IMR-90 (cell line): ENCODE measurements around the gene WDR53. TPM values are rescaled to one million over a fixed set of nuclear protein-coding genes. Genes with fewer than 3 reads are reported as not detected.

Experiments
- ATAC-seq: fragments of 200-7000 bp; cut with Tn5 transposase; 2 replicates; pipeline ENCODE4 v1.9.1; 2020; ENCODE audit warnings: low read depth, mild to moderate bottlenecking, moderate library complexity
- BruUV-seq: library from RNA; stranded (reverse); fragments of 400-500 nt; replicated peaks from 2 replicates; lab custom pipeline; 2021; lab: Mats Ljungman, UMichigan
- CTCF ChIA-PET: fragments of 300-600 bp; formaldehyde crosslinking; extraction: SDS; loops from one replicate; lab custom pipeline; 2021; ENCODE audit warnings: antibody characterized with exemption; lab: Yijun Ruan, JAX
- POLR2A ChIA-PET: fragments of 300-600 bp; sonication (Branson Sonifier 250); formaldehyde crosslinking; loops from one replicate; lab custom pipeline; 2022; ENCODE audit warnings: antibody characterized with exemption; ENCODE audit not compliant: unreplicated experiment; lab: Charles Lee
- DNase-seq: peaks from one replicate; pipeline ENCODE4 v3.0.0; 2013
- H2AFZ ChIP-seq: replicated peaks from 2 replicates; pipeline ENCODE3; 2013; ENCODE audit warnings: low read length, mild to moderate bottlenecking; ENCODE audit not compliant: poor library complexity
- H2AK5ac ChIP-seq: 2 replicates; pipeline ENCODE4 v1.6.1; 2013; ENCODE audit warnings: low read depth, low read length, inconsistent platforms
- H2AK9ac ChIP-seq: replicated peaks from 2 replicates; pipeline ENCODE3; 2013; ENCODE audit warnings: mild to moderate bottlenecking, low read depth, low read length, moderate library complexity; ENCODE audit not compliant: poor library complexity
- H2BK120ac ChIP-seq: 2 replicates; pipeline ENCODE4 v1.6.1; 2013; ENCODE audit warnings: low read depth, low read length, inconsistent platforms
- H2BK15ac ChIP-seq: 3 replicates; pipeline ENCODE4 v1.6.1; 2013; ENCODE audit warnings: low read depth, low read length, inconsistent platforms
- H2BK20ac ChIP-seq: 2 replicates; pipeline ENCODE4 v1.6.1; 2013; ENCODE audit warnings: low read depth, mild to moderate bottlenecking, inconsistent platforms, low read length, moderate library complexity
- H2BK5ac ChIP-seq: 2 replicates; pipeline ENCODE4 v1.6.1; 2013; ENCODE audit warnings: mild to moderate bottlenecking, low read depth, low read length, inconsistent platforms; ENCODE audit not compliant: poor library complexity, severe bottlenecking
- H3K14ac ChIP-seq: replicated peaks from 2 replicates; pipeline ENCODE4 v1.6.1; 2013; ENCODE audit warnings: low read depth, low read length, inconsistent platforms
- H3K18ac ChIP-seq: 2 replicates; pipeline ENCODE4 v1.6.1; 2013; ENCODE audit warnings: low read depth, low read length, control low read depth
- H3K23ac ChIP-seq: 2 replicates; pipeline ENCODE4 v1.6.1; 2013; ENCODE audit warnings: low read depth, low read length, inconsistent platforms
- H3K27ac ChIP-seq: 2 replicates; pipeline ENCODE4 v1.5.1; 2013; ENCODE audit warnings: mild to moderate bottlenecking, control low read depth, low read length; ENCODE audit not compliant: insufficient read depth
- H3K27me3 ChIP-seq: 2 replicates; pipeline ENCODE4 v1.6.1; 2013; ENCODE audit warnings: low read length; ENCODE audit not compliant: control insufficient read depth, insufficient read depth
- H3K36me3 ChIP-seq: 2 replicates; pipeline ENCODE4 v1.6.1; 2013; ENCODE audit warnings: low read length, mixed read lengths; ENCODE audit not compliant: control insufficient read depth, insufficient read depth
- H3K4ac ChIP-seq: 2 replicates; pipeline ENCODE4 v1.6.1; 2013; ENCODE audit warnings: low read depth, low read length, inconsistent platforms
- H3K4me1 ChIP-seq: 2 replicates; pipeline ENCODE4 v1.6.1; 2013; ENCODE audit warnings: low read length, mixed read lengths; ENCODE audit not compliant: control insufficient read depth, insufficient read depth
- H3K4me2 ChIP-seq: 2 replicates; pipeline ENCODE4 v1.6.1; 2013; ENCODE audit warnings: low read depth, mild to moderate bottlenecking, control low read depth, low read length, moderate library complexity
- H3K4me3 ChIP-seq: 2 replicates; pipeline ENCODE4 v1.5.1; 2013; ENCODE audit warnings: low read depth, mild to moderate bottlenecking, control low read depth, low read length, moderate library complexity; ENCODE audit not compliant: insufficient read depth
- H3K56ac ChIP-seq: 2 replicates; pipeline ENCODE4 v1.6.1; 2013; ENCODE audit warnings: low read length, inconsistent platforms; ENCODE audit not compliant: insufficient read depth; ENCODE audit errors: extremely low read depth
- H3K79me1 ChIP-seq, 2 experiments: 2 replicates each; pipeline ENCODE4 v1.6.1; 2013; ENCODE audit warnings: low read length in 2 of 2, inconsistent platforms in 1 of 2, low read depth in 1 of 2
- H3K9ac ChIP-seq: 2 replicates; pipeline ENCODE4 v1.6.1; 2013; ENCODE audit warnings: low read depth, low read length, control low read depth
- H3K9me1 ChIP-seq: 2 replicates; pipeline ENCODE4 v1.6.1; 2013; ENCODE audit warnings: low read length, inconsistent platforms; ENCODE audit not compliant: insufficient read depth
- H3K9me3 ChIP-seq: 2 replicates; pipeline ENCODE4 v1.6.1; 2013; ENCODE audit warnings: low read length; ENCODE audit not compliant: control insufficient read depth, insufficient read depth
- H4K20me1 ChIP-seq: 2 replicates; pipeline ENCODE4 v1.6.1; 2013; ENCODE audit warnings: low read length, inconsistent platforms; ENCODE audit not compliant: insufficient read depth
- H4K5ac ChIP-seq: 2 replicates; pipeline ENCODE4 v1.6.1; 2013; ENCODE audit warnings: mild to moderate bottlenecking, low read depth, low read length, control low read depth
- H4K8ac ChIP-seq, 2 experiments: 2 replicates each; pipeline ENCODE4 v1.6.1; 2013; ENCODE audit warnings: low read depth in 2 of 2, low read length in 2 of 2, control low read depth in 1 of 2, inconsistent platforms in 1 of 2
- H4K91ac ChIP-seq: 2 replicates; pipeline ENCODE4 v1.6.1; 2013; ENCODE audit warnings: low read depth, low read length, inconsistent platforms; ENCODE audit not compliant: insufficient read depth
- BHLHE40 ChIP-seq: fragments of 150-350 bp; IDR thresholded peaks from 2 replicates; pipeline ENCODE4 v1.6.1; 2016; ENCODE audit warnings: mild to moderate bottlenecking, low read depth, low read length
- CEBPB ChIP-seq: IDR thresholded peaks from 2 replicates; pipeline ENCODE4 v1.6.1; 2012; ENCODE audit warnings: low read depth, low read length, improper control_type of control experiment
- CHD1 ChIP-seq: IDR thresholded peaks from 2 replicates; pipeline ENCODE4 v1.6.1; 2012; ENCODE audit warnings: low read depth, low read length, improper control_type of control experiment
- FOS ChIP-seq: fragments of 150-350 bp; IDR thresholded peaks from 2 replicates; pipeline ENCODE4 v1.6.1; 2016; ENCODE audit warnings: low read depth, low read length
- MAFK ChIP-seq: IDR thresholded peaks from 2 replicates; pipeline ENCODE4 v1.6.1; 2012; ENCODE audit warnings: low read depth, low read length, improper control_type of control experiment
- MAZ ChIP-seq: IDR thresholded peaks from 2 replicates; pipeline ENCODE4 v1.6.1; 2012; ENCODE audit warnings: low read depth, mild to moderate bottlenecking, low read length, improper control_type of control experiment, moderate library complexity, borderline replicate concordance
- MXI1 ChIP-seq: IDR thresholded peaks from 2 replicates; pipeline ENCODE4 v1.6.1; 2012; ENCODE audit warnings: low read depth, mild to moderate bottlenecking, low read length, moderate library complexity, borderline replicate concordance
- NFE2L2 ChIP-seq: fragments of 150-350 bp; IDR thresholded peaks from 2 replicates; pipeline ENCODE4 v1.6.1; 2016; ENCODE audit warnings: low read depth, mild to moderate bottlenecking, low read length
- POLR2A ChIP-seq: IDR thresholded peaks from 2 replicates; pipeline ENCODE4 v1.6.1; 2012; ENCODE audit warnings: mild to moderate bottlenecking, low read depth, low read length
- RCOR1 ChIP-seq: IDR thresholded peaks from 2 replicates; pipeline ENCODE4 v1.6.1; 2012; ENCODE audit warnings: mild to moderate bottlenecking, low read length, improper control_type of control experiment; ENCODE audit not compliant: insufficient replicate concordance
- RFX5 ChIP-seq: IDR thresholded peaks from 2 replicates; pipeline ENCODE4 v1.8.0; 2012; ENCODE audit warnings: low read depth, mild to moderate bottlenecking, low read length, moderate library complexity
- SMC3 ChIP-seq: fragments of 150-350 bp; IDR thresholded peaks from 2 replicates; pipeline ENCODE4 v1.6.1; 2016; ENCODE audit warnings: low read depth, mild to moderate bottlenecking, antibody characterized with exemption, low read length, moderate library complexity
- WGBS, 2 experiments: methylation state at CpG; one replicate each; pipeline versions ENCODE4 v1.1.5 to v1.1.7; 2013; ENCODE audit warnings: missing lambda C conversion rate in 2 of 2; ENCODE audit not compliant: insufficient read length in 1 of 2; ENCODE audit errors: extremely low coverage in 2 of 2; 5-methylcytosine and 5-hydroxymethylcytosine counted together
- dilution Hi-C: fragments of 300-500 bp; cut with HindIII; formaldehyde crosslinking; loops from one replicate; pipeline ENCODE4 v1.14.3; 2018; ENCODE audit warnings: low sequenced_read_pairs; ENCODE audit not compliant: unreplicated experiment
- in situ Hi-C: fragments of 300-500 bp; cut with MboI; formaldehyde crosslinking; loops from 3 replicates; pipeline ENCODE4 v1.14.3; 2019; ENCODE audit warnings: low sequenced_read_pairs, inconsistent platforms, mixed read lengths
- intact Hi-C: fragments of 100-400 bp; cut with micrococcal nuclease; formaldehyde crosslinking; loops from 2 replicates; pipeline ENCODE4 v1.10.0; 2022
- polyA plus RNA-seq, 3 experiments: library from polyadenylated mRNA; depleted of rRNA; stranded (reverse); fragments of >200 nt; gene quantifications; 2 replicates each; pipeline ENCODE4 v1.2.3, GENCODE V29; 2012; ENCODE audit warnings: low replicate concordance in 1 of 3
- total RNA-seq: library from RNA; depleted of rRNA; stranded (reverse); fragments of >200 nt; gene quantifications from 2 replicates; pipeline ENCODE4 v1.2.3, GENCODE V29; 2012
- TF ChIP-seq, protein P1 (sequence below): fragments of 150-350 bp; IDR thresholded peaks from 2 replicates; pipeline ENCODE4 v1.6.1; 2017; ENCODE audit warnings: mild to moderate bottlenecking, antibody characterized with exemption, low read length, low read depth
- TF ChIP-seq, protein P2 (sequence below): fragments of 150-350 bp; IDR thresholded peaks from 2 replicates; pipeline ENCODE4 v1.6.1; 2016; ENCODE audit warnings: low read depth, mild to moderate bottlenecking, low read length, moderate library complexity, borderline replicate concordance
- TF ChIP-seq, protein P3 (sequence below): conservative IDR thresholded peaks from 2 replicates; pipeline ENCODE4 v1.5.1; 2012; ENCODE audit warnings: mild to moderate bottlenecking, low read depth, low read length, improper control_type of control experiment

WDR53 gene
- total and polyA plus RNA-seq, 2 of the 4 experiments (the other 2 are of a cell fraction), result 5.7 to 5.9 TPM

DNA sequence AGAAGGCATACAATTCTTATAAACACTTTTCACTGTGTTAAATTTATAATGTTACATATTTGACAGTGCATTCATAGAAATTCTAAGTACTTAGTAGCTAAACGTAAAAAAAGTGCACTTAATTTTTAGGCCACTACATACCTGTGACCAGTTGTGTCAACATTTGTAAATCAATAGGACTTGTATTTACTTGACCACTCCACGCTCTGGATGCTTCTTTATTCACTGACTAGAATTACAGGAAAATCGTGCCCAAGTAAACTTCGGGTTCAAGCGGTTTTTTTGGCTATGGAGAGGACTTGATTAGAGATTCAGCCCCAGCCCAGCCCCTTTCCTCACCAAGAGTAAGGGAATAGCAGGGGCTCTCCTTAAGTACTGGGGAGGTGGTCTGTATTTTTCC is 21.8 kb downstream of the WDR53 start:
- Histone ChIP-seq H2AK9ac (no peak overlapping the region), H2BK20ac (no peak overlapping the region), H3K4ac (no peak overlapping the region), H4K20me1 (no peaks in the 10 kb centered on the region), H4K91ac (no peak overlapping the region), H3K9me1 (no peaks in the 10 kb centered on the region), H3K9me3 (peaks cover 6% of the 10 kb centered on the region; the same call in 1 of the 2 replicates), H2BK5ac (no peak overlapping the region), H3K27ac (no peak overlapping the region), H4K8ac (no peak overlapping the region), H3K79me1 (no peaks in the 10 kb centered on the region), H3K14ac (no peak overlapping the region), H3K4me3 (no peak overlapping the region), H3K4me2 (no peak overlapping the region), H3K36me3 (no peaks in the 10 kb centered on the region), H3K56ac (no peak overlapping the region), H3K9ac (no peak overlapping the region), H4K5ac (no peak overlapping the region), H2BK120ac (no peak overlapping the region), H3K27me3 (no peaks in the 10 kb centered on the region; the same call in 1 of the 2 replicates), H2AFZ (no peak overlapping the region), H3K23ac (no peak overlapping the region), H2BK15ac (no peak overlapping the region), H3K4me1 (no peaks in the 10 kb centered on the region), H3K18ac (no peak overlapping the region), H2AK5ac (no peak overlapping the region)
- no peak for TF ChIP-seq BHLHE40
- no peak for TF ChIP-seq CEBPB
- TF ChIP-seq RCOR1, result no peak
- TF ChIP-seq RFX5, result no peak
- no peak for TF ChIP-seq SMC3
- no peak for TF ChIP-seq NFE2L2
- no peak for TF ChIP-seq MXI1
- TF ChIP-seq, protein P1, sequence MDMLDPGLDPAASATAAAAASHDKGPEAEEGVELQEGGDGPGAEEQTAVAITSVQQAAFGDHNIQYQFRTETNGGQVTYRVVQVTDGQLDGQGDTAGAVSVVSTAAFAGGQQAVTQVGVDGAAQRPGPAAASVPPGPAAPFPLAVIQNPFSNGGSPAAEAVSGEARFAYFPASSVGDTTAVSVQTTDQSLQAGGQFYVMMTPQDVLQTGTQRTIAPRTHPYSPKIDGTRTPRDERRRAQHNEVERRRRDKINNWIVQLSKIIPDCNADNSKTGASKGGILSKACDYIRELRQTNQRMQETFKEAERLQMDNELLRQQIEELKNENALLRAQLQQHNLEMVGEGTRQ, result no peak
- no peak for TF ChIP-seq MAZ
- TF ChIP-seq CHD1, result no peak
- TF ChIP-seq, protein P2, sequence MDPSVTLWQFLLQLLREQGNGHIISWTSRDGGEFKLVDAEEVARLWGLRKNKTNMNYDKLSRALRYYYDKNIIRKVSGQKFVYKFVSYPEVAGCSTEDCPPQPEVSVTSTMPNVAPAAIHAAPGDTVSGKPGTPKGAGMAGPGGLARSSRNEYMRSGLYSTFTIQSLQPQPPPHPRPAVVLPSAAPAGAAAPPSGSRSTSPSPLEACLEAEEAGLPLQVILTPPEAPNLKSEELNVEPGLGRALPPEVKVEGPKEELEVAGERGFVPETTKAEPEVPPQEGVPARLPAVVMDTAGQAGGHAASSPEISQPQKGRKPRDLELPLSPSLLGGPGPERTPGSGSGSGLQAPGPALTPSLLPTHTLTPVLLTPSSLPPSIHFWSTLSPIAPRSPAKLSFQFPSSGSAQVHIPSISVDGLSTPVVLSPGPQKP, result no peak
- no peak for TF ChIP-seq MAFK
- TF ChIP-seq POLR2A, result no peak
- TF ChIP-seq, protein P3, sequence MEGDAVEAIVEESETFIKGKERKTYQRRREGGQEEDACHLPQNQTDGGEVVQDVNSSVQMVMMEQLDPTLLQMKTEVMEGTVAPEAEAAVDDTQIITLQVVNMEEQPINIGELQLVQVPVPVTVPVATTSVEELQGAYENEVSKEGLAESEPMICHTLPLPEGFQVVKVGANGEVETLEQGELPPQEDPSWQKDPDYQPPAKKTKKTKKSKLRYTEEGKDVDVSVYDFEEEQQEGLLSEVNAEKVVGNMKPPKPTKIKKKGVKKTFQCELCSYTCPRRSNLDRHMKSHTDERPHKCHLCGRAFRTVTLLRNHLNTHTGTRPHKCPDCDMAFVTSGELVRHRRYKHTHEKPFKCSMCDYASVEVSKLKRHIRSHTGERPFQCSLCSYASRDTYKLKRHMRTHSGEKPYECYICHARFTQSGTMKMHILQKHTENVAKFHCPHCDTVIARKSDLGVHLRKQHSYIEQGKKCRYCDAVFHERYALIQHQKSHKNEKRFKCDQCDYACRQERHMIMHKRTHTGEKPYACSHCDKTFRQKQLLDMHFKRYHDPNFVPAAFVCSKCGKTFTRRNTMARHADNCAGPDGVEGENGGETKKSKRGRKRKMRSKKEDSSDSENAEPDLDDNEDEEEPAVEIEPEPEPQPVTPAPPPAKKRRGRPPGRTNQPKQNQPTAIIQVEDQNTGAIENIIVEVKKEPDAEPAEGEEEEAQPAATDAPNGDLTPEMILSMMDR, result no peak
- no peak for TF ChIP-seq FOS
- dilution Hi-C loops (no loop called here), intact Hi-C loops (no loop called here), in situ Hi-C loops (no loop called here)
- DNase-seq (no peak), ATAC-seq (no peak)
- no TSS peak for BruUV-seq
- ChIA-PET POLR2A (no interaction called here), CTCF (no interaction called here)
- WGBS, 2 experiments, result no CpG with 5 or more reads among the region's 5 CpGs
